Amniotic epithelial cell (primary cell): Measurements from ENCODE around the gene SRPX2.

Source experiments
- DNase-seq: peaks from one replicate; pipeline ENCODE4 v3.0.0-alpha.2; 2010; ENCODE audit warnings: low read depth

The SRPX2 gene

DNA sequence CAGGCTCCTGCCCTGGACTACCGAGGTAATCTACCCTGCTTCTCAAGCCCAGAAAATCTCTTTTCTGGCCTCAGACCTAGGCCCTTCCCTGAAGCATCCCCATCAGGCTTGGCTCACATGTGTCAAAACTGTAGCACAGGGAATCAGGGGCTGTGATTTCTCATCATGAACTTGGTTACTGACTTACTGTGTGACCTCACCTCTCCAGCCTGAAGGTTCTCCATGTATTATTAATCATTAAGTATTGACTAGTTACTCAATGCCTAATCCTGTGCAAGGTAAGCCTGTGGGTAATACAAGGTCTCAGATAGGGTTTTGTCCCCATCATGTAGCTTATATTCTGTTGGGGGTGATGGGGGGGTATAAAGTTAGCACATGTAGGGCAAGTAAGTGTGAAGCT, 6.8 kb downstream of the SRPX2 start:
- DNase-seq, result no peak

DNA sequence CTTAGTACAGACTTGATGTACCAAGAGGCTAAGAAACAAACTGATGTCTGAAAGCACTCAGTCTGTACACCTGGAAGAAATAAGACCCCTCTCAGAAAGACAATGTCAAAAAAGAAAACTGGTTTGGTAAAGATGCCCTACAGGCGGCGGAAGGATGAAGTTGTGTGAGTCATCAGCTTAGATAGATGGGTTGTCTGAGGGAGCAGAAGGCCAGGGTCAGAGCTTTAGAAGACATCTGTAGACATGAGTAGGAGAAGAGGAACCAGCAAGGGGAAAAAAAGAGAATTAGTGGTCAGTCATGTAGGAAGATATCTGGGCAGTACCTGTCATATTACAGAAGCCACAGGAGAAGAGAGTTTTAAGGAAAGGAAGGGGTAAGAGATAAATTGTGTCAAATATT, 8.3 kb downstream of the SRPX2 start:
- peak; percentile 65 for DNase-seq

DNA sequence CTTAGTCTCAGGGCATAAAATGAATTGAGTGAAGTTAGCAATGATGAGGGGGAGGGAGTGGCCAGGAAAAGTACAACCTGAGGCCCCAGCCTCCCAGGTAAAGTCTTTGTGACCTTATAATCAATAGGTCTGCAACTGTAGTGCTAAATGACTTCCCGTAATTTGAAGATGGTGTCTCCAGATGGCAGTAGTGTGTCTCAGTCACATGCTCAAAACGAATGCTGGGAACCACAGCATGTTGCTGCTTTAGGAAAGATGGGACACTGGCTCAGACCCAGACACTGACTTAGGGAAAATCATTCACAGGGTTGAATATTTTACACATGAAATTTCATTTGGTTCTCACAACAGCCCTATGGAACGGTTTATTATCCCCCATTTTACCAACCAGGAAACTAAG, 10.3 kb downstream of the SRPX2 start:
- peak; percentile 29 for DNase-seq

DNA sequence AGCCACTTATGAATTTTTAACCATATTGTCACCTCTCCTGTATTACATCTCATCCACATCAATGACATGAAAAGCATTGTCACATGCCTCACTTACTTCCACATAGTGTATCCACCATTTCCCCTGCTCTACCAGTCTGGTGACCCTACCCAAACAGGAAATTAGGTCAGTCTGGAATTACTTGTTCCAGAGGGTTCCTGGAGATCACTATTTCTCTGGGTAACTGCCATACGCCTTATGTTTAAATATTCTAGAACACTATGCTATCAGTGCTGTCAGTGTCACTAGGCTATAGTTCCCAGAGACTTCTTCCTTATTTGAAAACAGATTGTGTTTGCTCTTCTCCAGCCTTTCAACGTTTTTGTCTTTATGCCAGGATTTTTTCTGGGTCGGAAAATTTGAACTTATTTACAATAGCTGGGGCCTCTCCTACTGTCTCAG, 15.0 kb downstream of the SRPX2 start:
- no peak for DNase-seq

DNA sequence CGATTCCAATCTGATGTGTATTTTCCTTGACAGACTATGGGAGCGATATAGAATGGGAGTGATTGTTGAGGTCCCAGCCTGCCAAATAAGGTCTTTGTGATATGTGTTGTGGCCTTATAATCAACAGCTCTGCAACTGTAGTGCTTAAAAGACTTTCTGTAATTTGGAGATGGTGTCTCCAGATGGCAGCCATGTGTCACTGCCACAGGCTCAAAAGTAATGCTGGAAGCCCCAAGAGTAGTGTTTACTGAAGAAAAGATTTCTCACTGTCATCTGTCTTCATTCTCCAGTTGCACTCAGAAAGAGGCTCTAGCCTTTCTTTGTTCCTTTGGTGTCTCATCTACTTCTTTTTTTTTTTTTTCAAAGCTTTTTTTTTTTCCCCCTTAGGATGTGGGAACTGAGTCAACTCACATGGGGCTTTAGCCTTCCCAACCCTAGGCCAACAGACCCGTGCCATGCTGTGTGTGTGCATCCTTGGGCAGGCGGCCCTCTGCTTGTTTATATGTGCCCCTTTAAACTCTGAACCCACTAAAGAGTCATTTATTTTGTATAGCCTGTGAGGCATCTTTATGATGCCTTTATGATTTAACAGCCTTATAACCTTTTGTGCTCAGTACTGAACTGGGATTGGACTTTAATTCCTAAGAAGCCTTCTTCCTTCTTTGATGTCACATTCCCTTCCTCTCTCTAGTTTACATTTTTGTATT, 15.6 kb downstream of the SRPX2 start:
- DNase-seq, result no peak

DNA sequence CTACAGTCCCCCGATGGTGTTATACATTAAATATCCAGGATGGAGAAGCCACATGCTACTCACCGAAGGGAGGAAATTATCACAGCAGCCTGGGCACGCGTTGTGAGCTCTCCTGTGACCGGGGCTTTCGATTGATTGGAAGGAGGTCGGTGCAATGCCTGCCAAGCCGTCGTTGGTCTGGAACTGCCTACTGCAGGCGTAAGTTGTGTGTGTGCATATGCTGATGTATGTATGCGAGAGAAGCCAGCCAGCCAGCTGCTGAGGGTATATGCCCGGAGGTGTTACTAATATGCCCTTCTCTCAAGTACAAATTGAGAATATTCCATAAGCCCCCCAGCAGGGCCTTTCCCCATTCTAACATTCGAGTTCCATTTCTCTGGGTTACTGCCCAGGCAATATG, 18.2 kb downstream of the SRPX2 start:
- no peak for DNase-seq

DNA sequence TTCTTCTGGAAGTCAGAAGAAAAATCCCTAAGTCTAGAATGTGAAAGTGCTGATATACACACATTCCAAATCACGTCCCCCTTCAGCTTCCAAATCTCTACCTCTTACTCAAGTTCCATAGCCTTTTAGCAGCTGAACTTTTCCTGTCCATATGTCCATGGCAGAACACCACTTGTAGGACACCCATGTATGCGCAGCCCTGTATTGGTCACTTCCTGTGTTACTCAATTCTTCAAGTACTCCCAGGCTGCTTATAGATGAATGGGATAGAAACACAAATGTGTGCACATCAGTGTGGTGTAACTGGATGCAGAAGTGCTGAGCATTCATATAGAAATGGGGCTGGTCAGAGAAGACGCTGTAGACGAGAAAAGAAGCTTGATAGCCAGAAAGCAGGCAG, 18.8 kb downstream of the SRPX2 start:
- peak; percentile 76 for DNase-seq

DNA sequence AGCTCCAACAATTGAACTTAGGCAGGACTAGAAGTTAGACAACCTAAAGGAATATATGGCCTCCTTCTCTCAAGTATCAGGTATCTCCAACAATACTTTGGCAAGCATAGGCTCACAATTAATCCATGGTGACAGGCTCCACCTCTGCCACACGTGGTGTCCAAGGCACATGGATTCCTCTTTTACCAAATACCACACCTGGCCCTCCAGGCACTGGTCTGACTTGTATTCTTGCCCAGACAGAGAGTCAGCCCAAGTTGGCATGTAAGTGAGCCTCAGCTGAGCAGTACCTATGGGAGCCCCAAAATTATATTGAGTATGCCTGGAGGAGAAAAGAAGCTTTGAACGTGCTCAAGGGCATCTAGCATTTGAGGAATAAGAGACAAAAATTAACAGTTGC, 19.6 kb downstream of the SRPX2 start:
- DNase-seq, result no peak

DNA sequence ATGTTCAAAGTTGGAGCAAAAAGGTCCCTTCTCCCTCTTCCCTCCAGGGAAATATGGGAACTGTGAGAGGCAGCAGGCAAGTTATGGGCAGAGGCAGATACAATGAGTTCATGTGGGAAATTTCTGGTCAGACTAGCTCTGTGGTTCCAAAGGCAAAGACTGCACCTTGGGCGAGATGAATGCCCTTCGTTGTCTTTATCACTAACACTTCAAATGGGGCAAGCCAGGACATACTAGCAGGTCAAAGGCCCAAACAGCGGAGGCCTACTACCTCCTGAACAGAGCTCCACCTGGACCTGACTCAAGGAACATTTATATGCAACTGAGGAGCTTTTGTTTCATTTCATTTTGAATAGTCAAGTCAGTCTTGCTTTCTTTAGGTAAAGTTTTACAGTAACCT, 29.0 kb downstream of the SRPX2 start:
- DNase-seq, result no peak

DNA sequence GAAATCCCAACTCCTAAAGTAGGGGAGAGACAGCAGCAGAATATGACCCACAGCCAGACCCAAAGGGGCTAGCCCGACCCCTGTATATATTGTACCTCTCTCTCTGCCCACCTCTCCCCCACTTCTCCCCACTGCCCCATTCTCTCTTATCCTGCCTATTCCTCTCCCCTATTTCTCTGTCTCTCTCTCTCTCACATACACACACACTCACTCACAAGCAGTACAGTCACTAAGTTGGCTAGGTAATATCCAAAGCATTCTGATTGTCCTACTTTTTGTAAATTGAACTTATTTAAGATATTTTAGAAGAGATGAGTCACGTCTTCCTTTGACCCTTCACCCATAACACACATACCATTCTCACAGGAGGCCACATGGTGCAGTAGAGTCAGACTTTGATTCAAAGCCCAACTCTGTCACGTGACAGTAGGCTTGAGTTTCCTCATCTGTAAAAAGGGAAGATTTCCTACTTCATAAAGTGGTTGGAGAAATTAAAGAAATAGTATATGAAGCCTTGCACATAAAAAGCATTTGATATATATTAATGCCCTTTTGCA, 29.5 kb downstream of the SRPX2 start:
- peak; percentile 73 for DNase-seq

DNA sequence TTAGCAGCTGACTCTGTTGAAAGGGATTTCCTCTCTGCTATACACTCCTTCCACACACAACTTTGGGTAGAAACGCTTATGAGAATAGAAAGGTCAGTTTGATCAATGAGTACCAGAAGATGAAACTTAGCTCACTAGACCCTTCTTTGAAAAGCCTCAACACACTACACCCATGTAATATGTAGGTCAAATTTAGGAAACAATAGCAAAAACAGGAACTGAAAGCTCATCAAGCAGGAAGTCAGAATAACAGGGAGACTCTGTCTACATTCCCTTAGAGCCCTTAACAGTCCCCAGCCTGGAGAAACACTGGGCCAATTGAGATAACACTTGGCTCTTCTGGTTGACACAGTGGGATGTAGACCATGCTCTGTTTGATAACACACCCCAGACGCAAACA, 30.7 kb downstream of the SRPX2 start:
- DNase-seq, result no peak

DNA sequence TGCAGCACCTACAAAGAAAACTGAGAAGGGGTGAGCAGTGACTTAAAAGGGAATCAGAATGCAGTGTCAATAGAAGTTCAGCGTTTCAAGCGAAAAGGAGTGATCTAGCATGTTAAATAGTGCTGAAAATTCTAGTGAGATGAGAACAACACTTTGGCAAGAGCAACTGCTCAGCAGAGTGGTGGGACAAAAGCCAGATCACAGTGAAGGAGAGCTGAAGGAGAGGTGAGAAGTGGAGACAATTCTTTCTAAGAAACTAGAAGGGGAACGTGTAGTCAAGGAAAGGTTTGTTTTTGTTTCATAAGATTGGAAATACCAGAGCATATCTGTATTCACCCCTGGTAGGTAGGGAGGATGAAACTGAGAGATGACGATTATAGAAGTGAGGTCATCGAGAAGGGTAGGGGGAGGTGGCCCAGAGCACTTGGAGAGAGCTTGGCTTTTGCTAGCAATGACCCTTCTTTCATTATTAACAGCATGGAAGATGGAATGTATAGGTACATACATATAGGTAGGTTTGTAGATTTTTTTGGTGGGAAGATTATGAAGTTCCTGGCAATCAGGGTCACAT, 33.7 kb downstream of the SRPX2 start:
- DNase-seq, result no peak

DNA sequence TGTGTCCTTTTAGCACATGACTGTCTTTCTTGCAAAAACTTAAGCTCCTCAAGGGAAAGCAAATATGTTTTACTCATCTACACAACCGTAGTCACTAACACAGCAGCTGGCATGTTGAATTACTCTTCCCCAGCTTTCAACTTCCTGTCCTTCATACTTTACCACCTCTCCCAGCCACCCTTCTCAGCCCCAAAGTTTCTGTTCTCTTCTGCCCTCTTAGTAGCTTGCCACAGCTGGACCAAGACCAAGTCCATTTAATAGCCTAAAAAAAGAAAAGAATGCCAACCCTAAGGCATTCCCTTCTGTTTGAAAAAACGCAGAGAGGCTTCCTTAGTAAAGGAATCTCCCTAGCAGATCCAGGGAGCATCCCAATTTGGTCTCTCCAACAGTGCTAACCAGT, 36.8 kb downstream of the SRPX2 start:
- DNase-seq, result no peak

DNA sequence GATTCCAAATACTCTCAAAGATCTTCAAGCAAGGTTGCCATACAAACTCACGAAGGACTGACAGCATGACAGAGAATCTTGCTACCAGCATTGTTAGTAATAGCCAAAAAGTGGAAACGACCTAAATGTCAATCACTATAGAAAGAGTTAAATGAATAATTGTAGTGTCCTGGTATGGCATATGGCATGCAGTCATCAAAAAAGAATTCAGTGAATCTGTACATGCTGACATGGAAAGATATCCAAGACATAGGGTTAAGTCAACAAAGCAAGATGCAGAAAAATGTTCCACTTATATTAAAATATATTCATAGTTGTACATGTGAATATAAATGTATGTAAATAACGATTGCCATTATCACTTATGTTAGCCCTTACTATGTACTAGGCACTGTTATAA, 37.6 kb downstream of the SRPX2 start:
- no peak for DNase-seq

DNA sequence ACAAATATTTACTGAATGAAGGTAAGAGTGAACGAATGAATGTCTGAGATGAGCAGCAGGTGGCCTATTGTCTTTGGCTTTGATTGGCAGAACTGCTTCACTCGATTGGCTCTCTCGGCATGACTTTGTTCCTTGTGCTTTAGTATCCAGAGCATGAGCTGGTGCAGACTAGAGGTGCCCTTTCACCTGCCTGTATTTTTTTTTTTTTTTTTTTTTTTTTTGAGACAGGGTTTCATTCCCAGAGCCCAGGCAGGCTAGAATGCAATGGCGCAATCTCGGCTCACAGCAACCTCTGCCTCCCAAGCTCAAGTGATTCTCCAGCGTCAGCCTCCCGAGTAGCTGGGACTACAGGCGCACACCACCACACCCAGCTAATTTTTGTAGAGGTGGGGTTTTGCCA, 38.9 kb downstream of the SRPX2 start:
- DNase-seq, result peak; percentile 48

DNA sequence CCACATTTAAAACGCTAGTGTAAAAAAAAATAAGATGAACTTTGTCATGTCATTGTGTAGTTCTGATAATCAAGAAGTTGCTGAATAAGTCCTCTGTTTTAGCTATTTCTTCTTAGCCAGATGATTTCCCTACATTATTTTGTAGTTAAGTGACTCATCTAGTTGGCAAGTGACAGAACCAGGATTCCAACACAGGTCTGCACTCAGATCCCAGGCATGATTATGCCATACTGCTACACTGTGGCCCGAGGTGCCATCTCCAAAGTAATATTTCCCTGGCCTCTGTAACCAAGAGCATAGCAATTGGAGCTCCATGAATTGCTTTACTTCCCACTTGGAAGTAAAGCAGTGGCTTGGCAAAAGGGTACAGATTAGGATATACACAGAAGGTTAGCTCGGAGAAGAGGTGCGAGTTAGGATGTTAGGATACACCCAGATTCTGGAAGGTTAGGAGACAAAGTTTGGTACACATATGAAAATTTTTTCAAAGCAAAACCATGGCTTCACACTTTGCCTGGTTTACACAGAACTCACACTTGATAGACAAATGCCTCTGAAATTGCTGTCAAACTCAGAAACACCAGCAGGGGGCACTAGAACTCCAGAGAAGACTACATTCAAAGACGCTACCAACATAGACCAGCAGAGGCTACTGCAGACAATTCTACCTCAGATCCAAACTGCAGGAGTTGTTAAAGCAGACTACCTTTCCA, 41.4 kb downstream of the SRPX2 start:
- peak; percentile 72 for DNase-seq

DNA sequence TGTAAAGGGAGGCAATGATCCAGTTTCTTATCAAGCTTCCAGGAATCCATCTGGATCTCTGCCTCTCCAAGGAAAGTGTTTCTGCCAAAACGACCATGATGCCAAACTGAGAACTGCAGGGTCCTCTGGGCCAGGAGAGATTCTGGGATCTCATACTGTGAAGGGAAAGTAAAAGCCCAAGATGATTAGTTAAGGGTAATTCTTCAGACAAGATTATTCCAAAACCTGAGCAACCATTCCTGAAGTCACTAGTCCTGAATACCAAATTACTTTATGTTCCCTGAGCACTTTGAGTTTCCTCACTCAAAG, 42.0 kb downstream of the SRPX2 start:
- no peak for DNase-seq

DNA sequence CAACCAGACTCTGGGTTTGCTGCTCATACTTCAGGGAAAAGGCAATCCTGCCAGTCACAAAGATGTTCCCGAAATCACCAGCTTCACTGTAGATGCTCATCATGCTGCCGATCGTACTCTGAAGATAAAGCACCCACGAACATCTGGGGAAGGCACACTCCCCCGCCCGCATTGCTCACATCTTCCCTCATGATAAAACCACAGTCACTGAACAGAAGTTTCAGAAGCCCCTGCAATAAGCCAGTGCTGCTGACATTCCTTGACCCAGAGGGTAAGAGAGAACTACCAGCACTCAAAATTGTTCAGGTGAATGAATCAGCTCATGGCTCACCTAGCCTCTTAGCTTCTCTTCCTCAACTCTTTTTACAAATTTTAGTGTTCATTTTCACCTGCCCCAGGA, 43.1 kb downstream of the SRPX2 start:
- peak; percentile 45 for DNase-seq

DNA sequence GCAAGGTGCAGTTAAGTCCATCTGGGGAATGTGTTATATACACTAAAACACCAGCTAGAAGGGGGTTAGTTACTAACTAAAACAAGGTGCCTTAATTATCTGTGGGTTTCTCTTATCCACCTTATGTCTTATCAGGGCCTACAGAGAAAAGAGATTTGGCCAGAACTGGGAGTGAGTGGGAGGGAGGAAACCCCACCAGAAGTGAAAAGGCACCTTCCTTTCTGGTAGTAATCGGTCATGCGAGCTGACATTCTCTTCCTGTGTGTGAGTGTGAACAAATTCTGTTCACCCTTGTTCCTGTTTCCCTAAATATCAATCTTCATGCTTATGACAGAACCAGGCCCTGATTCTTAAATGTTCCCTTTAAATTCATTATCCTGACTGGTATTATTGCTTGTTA, 43.5 kb downstream of the SRPX2 start:
- no peak for DNase-seq

DNA sequence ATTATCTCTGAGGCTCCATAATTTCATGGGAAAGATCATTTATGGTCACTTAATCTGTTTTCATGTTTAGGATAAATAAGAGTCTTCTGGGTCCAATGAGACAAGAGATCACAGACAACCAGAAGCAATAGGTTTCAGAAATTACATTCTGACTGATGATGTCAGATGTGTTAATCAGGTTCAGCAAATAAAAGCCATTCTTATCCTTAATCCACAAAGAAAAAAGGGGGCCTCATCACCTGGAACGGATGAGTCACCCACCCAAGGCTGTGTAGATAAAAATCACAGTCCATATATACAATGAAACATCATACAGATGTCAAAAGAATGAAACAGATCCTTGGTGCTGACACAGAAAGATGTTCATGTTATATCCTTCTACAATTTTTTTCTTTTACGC, 51.3 kb downstream of the SRPX2 start:
- no peak for DNase-seq

DNA sequence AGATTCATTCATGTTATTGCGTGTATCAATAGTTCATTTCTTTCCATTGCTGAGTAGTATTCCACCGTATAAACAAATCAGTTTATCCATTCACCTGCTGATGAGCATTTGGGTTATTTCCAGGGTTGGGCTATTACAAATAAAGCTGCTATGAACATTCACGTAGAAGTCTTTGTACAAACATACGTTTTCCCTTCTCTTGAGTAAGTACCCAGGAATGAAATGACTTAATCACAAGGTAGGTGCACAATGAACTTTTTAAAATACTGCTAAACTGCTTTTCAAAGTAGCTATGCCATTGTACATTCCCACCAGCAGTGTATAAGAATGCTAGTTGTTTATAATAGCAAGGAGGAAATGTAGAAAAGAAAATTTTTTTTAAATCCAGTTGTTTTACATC, 52.0 kb downstream of the SRPX2 start:
- no peak for DNase-seq

DNA sequence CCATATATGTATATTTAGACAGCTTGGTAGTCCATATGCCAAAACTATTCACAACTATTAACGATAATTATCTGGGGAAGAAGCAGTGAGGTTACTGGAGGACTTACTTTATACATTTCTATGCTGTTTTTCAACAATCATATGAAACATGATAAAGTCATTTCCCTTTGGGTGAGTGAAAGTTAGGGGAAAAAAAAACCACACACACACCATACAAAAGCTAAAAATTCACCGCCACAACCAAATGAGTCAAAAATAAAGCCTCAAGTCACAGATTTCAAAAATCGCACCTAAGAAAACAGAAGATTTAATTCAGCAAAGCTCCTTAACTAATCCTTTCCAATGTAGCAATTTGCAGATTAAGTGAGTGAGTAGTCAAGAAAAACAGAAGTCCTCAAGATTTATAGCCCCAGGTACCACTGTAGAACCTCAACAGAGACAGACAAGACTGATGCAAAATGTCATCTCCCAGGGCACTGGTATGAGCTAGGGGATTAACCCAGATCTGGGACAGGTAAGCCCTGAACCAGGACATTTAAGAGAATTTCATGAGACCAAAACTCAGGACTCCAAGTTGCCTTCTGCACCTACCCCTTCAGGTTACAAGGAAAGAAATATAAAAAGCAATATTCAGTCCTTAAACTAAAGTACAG, 52.8 kb downstream of the SRPX2 start:
- no peak for DNase-seq

DNA sequence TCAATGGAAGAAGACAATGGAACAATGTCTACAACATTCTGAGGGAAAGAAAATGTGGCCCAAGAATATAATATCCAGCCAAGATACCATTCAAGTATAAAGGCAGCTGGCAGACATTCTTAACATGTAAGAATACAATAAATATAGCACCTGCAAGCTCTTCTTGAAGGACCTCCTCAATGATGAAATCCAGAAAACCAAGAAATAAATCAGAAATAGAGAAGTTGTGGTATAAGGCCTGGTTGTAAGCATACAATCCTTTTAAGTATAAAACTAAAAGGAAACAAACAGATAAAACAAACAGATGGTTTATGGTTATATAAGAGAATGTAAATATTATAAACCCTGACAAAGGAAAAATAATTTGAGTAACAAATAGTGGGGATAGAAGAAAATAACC, 54.6 kb downstream of the SRPX2 start:
- no peak for DNase-seq
